T-helper 9 cell (primary cell): ENCODE results near the gene TARS2.

Experiments used
- DNase-seq: peaks from one replicate; pipeline ENCODE4 v3.0.0-alpha.2; 2020

The TARS2 gene

DNA sequence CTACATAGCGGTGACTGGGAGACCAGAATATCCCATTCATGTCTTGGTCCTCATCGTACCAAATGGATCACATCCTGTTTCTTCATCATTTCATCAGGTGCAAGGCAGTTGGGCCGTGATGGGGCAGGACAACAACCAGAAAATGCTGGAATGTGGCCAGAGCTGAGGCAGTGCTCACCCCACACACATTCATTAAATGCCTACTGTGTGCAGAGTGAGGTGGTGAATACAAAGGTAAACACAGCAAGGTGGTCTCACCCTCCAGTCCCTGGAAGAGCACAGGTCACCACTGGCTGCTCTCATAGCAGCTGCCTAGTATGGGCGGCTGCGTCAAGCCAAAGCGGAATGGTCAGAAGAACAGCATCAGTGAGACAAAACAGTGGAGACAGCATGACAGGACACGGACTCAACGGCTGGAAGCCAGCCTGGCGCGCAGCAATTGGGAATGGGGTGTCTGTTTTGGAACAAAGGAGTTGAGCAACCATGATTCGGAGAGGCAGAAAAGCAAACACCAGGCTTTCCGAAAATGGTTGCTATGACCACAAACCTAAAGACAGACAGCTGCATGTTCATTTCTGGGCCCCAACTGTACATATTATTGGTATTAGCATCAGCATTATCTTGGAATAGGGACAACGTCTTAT, 56.4 kb downstream of the TARS2 start:
- DNase-seq: no peak

DNA sequence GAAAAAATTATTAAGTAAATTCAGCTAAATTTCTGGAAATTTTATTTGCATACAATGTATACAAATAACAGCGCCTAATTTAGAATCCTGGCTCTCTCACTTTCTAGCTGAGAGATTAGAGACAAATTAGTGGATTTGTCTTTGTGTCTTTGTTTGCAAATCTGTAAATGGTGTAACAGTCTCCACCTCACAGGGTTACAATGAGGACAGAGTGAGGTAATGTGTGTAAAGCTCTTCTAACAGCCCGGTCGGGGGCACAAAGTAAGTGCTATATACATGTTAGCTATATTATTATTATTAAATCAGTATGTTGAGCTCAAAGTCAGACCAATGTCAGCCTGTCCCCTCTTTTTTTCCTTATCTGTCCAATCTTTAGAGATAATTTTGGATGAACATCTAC, 57.0 kb downstream of the TARS2 start:
- no peak for DNase-seq

DNA sequence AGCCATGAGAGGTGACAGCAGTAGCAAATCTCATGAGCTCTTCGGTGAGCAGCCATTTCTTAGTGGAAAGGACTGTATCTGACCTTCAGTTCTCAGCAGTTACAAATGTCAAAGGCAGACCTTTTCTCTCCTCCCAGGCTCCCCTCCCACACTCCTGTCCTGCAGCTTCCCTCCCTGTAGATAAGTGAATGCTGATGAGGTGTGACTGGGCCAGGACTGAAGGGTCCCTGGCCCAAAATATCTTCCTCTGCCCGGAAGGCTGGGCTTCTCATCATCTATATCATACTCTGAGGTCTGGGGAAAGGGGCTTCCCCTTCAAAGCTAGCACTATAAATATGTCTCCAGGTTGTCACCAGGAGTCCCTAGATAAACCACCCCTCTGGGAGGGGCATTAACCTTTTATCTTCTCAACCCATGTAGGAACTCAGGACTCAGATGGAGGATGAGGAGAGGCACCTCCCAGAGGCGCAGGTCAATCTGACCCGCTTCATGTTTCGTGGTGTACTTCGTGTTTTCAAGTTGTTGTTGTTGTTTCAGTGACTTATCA, 58.3 kb downstream of the TARS2 start:
- DNase-seq: no peak

DNA sequence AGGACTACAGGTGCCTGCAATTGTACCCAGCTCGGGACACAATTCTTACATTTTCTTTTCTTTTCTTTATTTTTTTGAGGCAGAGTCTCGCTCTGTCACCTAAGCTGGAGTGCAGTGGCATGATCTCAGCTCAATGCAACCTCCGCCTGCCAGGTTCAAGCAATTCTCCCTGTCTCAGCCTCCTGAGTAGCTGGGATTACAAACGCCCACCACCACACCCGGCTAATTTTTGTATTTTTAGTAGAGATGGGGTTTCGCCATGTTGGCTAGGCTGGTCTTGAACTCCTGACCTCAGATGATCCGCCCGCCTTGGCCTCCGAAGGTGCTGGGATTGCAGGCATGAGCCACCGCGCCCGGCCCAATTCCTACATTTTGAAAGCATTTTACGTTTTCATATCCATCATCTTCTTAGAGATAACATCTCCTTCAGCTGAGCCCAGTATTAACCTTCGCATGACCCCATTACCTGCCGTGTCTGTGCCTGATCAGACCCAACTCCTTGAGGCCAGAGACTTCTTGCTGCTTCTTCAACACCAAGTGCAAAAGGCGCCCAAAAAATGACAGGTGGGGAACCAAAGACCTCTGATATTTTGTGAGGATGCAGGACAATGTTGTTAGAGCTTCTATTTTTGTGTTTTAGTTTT, 59.2 kb downstream of the TARS2 start:
- no peak for DNase-seq

DNA sequence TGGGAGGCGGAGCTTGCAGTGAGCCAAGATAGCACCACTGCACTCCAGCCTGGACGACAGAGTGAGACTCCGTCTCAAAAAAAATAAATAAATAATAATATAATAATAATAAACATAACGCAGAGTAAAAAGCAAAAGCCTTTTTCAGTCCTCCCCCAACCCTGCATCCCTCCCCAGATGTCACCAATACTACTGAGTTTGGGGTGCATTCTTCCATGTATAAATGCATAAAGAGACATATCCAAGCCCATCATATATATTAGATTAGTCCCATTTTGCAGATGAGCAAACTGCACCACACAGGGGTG, 61.1 kb downstream of the TARS2 start:
- no peak for DNase-seq

DNA sequence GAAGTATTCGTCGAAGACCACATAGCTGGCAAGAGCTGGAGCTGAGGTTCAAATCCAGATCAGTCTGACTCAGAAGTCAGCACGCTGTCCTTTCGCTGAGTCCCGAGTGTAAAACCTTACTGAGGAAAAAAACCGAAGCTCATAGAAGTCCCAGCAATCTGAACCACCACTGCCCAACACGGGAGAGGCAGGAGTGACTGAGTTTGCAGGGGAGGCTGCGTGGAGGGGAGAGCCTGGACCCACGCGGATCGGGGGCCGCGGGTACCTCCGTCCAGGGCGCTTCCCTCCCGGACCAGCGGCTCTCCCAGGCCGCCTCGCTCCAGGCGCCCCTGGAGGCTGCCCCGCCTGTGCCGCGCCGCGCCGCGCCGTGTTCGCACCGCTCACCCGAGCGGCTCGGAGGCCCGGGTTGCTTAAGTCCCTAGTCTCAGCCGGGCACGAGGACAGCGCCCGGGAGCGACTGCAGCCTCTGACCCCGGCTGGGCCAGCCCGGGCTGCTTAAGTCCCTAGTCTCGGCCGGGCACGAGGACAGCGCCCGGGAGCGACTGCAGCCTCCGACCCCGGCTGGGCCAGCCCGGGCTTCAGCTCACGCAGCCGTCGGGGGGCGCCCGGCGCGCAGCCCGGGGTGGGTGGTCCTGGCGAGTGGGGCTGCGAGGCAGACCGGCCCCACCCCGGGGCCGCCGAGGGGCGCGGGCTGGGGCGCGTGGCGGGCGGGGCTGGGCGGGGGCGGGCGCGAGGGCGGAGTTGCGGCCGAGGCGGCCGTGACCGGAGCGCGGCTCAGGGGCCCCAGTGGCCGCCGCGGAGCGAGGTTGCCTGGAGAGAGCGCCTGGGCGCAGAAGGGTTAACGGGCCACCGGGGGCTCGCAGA, 61.6 kb downstream of the TARS2 start, which contains the start of gene ADAMTSL4:
Gene ADAMTSL4 (plus strand): TSS at position 777 of the 864 bp plus-strand sequence. CDS start 2,881 bp downstream, outside the sequence.
- no peak for DNase-seq

DNA sequence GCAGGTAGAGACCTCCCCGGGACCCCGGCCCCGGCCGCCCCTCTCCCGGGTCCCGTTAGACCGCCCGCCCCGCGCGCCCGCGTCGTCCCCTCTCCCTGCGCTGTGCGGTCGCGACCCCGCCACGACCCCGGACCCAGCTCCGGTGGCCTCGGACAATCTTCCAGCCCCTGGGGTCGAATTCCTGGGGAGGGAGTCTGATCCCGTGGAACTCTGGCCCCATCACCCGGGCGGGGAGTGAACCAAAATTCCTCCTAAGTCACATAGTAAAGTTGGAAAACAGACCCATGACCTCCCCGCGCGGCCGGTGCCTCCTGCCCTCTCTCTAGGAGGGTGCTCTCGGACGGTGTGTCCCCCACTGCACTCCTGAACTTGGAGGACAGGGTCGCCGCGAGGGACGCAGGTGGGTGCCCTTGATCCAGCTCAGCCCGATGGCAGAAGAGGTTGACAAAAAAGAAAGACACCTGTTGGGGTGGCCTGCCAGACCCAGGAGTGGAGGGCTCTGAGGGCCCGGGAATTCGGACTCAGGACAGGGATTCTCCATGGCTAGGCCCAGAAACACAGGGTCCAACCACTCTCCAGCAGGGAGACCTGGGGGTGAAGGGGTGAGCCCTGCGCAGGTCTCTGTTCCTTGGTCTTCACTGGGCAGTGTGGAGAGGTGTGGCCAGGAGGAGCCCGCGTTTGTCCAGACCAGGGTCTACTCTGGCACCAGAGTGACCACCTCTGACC, 62.4 kb downstream of the TARS2 start:
- no peak for DNase-seq

DNA sequence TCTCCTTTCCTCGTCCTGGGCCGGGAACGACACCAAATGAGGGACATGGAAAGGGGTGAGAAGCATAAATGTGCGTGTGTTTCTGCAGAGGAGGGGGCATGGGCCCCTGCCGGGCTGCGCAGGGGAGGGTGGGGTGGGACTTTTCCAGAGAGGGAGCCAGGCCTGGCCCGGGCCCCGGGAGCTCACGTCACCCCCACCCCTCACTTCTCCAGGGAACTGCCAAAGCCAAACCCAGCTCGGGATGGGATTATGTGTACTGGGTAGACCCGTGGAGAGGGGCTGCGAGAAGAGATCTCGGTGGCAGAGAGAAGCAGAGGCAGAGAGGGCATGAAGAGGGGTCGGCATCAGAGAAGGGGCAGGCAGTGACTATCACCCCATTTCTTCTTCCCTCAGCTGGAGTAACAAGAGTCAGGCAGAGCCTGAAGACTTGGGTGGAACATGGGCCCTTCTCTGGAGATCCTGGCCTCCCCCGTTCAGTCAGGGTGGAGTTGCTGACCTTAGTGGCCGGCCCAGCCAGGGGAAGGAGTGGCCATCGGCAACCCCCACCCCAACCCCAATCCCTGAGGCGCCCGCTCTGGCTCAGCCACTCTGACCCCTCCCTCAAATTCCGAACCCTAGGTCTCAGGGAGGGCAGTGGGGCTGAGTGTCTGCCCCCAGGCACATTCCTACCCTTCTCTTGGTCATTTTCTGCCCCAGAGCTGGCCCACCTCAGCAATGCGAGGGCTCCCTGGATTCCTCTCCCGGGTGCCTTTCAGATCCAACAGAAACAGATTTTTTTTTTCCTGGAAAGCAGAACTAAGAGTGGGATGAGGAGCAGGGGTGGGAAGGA, 63.2 kb downstream of the TARS2 start:
- no peak for DNase-seq

DNA sequence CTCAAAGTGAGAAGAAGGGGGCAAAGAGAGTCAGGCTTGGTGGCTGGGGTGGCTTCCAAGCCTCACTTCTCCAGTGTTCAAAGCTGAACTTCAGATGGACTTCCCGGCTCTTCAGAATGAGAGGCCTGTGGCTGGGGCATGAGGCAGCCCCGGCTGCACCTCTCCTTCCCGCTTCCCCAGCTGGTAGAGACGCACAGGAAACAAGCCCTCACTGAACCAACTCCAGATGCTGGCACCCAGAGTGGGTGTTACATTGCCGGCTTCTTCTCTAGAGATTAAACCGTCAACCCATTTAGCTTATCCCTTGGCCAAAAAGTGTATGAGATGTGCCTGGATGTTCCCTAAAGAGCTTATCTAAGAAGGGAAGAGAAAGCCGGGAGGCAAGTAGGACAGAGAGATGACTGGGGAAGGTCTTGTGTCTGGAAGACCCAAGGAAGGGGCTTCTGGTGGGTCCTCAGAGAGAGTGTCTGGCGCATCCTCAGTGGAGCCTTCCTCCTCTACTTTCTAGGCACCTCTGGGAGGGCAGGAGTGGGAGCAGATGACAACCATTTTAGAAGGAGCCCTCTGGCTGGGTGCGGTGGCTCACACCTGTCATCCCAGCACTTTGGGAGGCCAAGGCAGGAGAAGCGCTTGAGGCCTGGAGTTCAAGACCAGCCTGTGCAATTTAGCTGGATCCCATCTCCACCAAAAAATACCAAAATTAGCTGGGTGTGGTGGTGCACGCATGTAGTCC, 64.0 kb downstream of the TARS2 start:
- no peak for DNase-seq

DNA sequence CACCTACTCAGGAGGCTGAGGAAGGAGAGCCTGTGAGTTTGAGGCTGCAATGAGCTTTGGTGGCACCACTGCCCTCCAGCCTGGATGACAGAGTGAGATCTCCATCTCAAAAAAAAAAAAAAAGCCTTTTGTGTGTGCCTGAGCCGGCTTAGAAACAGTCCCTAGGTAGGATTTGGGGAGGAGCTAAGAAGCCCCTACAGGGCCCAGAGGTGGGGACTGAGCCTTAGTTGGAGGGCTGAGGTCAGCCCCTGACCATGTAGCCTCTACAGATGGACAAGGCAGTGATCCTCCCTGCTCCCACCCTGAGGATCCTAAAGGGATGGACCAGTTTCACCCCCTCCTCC, 64.5 kb downstream of the TARS2 start:
- DNase-seq: no peak

DNA sequence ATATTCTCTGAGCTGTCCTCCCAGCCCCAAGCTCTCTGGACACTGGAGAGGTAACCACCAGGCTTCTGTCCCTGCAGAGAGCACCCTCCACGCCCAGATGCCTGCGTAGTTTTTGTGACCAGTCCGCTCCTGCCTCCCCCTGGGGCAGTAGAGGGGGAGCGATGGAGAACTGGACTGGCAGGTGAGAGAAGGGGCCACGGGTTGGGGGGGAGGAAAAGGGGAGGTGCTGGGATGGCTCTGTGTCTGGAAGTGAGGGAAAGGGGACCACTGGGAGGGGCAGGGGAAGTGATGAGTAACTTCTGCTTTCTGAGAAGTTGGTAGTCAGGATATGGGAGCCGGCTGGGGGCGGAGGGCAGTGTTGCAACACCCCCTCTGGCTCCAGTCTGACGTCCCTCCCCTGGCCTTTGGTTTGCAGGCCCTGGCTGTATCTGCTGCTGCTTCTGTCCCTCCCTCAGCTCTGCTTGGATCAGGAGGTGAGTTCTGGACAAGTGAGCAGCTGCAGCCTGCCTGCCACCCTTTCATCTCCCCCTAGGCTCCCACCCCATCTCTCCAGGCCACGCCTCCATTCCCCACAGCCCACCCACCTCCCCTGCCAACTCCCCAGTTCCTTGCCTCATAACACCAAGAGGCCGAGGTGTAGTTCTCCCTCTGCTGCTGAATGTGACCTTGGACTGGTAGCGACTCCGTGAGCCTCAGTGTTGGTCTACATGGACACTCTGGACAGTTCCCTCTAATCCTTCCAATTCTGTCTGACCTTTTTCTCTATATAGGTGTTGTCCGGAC, 65.1 kb downstream of the TARS2 start:
- no peak for DNase-seq

DNA sequence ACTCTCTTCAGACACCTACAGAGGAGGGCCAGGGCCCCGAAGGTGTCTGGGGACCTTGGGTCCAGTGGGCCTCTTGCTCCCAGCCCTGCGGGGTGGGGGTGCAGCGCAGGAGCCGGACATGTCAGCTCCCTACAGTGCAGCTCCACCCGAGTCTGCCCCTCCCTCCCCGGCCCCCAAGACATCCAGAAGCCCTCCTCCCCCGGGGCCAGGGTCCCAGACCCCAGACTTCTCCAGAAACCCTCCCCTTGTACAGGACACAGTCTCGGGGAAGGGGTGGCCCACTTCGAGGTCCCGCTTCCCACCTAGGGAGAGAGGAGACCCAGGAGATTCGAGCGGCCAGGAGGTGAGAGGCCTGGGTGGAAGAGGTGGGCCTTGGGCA, 65.7 kb downstream of the TARS2 start:
- DNase-seq: no peak

DNA sequence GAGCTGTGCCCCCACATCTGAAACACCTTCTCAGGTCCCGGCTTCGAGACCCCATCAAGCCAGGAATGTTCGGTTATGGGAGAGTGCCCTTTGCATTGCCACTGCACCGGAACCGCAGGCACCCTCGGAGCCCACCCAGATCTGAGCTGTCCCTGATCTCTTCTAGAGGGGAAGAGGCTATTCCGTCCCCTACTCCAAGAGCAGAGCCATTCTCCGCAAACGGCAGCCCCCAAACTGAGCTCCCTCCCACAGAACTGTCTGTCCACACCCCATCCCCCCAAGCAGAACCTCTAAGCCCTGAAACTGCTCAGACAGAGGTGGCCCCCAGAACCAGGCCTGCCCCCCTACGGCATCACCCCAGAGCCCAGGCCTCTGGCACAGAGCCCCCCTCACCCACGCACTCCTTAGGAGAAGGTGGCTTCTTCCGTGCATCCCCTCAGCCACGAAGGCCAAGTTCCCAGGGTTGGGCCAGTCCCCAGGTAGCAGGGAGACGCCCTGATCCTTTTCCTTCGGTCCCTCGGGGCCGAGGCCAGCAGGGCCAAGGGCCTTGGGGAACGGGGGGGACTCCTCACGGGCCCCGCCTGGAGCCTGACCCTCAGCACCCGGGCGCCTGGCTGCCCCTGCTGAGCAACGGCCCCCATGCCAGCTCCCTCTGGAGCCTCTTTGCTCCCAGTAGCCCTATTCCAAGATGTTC, 66.3 kb downstream of the TARS2 start:
- DNase-seq: no peak

DNA sequence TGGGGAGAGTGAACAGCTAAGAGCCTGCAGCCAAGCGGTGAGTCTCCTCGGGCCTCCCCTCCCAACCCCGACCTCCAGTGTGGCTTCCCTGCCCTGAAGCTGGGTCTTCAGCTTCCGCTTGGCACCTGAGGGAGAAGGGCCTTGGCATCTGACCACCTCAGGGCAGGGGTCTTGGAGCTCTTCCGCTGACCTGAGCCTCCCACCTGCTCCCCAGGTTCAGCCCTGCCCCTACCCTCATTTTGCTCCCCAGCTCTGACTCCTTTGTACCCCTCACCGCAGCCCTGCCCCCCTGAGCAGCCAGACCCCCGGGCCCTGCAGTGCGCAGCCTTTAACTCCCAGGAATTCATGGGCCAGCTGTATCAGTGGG, 66.8 kb downstream of the TARS2 start:
- no peak for DNase-seq

DNA sequence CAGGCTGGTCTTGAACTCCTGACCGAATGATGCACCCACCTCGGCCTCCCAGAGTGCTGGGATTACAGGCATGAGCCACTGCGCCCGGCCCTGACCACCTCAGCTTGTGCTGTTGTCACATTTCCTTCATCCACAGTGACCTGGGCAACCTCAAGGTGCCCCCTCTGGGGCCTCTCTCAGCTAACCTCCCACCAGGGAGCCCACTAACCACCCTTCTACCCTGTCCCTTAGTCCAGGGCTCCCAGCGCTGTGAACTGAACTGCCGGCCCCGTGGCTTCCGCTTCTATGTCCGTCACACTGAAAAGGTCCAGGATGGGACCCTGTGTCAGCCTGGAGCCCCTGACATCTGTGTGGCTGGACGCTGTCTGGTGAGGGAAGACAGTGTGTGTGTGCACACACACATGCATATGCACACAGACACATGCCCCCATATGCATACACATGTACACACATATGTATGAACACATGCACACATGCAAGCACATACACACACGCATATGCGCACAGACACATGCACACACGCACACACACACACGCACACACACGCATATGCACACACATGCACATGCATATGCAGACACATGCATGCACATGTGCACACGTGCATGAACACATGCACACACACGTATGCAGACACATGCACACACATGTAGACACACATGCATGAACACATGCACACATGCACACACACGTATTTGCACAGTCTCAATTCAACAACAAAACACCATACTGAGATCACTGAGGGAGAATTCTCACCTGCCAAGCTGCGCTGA, 68.2 kb downstream of the TARS2 start:
- no peak for DNase-seq

DNA sequence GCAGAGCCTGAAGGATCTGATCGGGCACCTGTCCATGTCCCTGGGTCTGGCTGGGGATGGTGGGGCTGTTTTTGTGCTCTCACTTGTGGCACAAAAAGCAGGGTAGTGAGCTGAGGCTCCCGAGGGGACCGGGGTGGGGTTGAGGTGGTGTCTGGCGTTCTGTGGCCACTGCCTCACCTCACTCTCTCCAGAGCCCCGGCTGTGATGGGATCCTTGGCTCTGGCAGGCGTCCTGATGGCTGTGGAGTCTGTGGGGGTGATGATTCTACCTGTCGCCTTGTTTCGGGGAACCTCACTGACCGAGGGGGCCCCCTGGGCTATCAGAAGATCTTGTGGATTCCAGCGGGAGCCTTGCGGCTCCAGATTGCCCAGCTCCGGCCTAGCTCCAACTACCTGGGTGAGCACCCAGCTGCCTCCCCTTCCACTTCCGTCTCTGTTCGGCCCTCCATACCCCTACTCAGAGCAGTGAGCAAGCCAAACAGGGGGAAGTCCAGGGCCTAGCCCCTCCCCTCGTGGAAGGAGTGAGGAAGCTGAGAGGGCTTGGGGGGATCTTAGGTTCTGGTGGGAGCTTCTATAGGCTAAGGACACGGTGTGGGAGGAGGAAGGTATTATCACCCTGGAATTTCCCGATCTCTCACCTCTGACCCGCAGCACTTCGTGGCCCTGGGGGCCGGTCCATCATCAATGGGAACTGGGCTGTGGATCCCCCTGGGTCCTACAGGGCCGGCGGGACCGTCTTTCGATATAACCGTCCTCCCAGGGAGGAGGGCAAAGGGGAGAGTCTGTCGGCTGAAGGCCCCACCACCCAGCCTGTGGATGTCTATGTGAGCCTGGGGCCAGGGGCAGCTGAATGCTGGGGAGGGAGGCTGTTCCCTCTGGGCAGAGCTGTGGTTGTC, 69.0 kb downstream of the TARS2 start:
- no peak for DNase-seq

DNA sequence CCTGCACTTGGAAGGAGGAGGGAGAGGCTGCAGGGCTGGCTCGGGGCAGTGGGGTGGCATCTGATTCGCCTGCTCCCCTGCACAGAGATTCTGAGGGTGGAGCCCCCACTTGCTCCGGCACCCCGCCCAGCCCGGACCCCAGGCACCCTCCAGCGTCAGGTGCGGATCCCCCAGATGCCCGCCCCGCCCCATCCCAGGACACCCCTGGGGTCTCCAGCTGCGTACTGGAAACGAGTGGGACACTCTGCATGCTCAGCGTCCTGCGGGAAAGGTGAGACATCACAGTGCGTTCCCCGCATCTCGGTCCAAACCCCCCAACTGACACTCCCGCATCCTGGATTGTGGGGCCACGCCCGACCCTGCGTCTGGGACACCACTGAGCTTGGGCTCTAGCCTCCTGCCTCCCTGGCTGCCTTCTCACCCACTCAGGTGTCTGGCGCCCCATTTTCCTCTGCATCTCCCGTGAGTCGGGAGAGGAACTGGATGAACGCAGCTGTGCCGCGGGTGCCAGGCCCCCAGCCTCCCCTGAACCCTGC, 69.9 kb downstream of the TARS2 start:
- no peak for DNase-seq
